NCI-H1436 (cell line): Measurements from ENCODE around the gene R3HDM4.
"Not testable (repeated sequence)": the region's sequence is repeated elsewhere in the genome, so short reads cannot be mapped to it uniquely, and the experiment has no call there.

Experiments used
- DNase-seq: peaks from one replicate; lab custom pipeline; 2025; lab: John Stamatoyannopoulos, UW

R3HDM4 gene

DNA sequence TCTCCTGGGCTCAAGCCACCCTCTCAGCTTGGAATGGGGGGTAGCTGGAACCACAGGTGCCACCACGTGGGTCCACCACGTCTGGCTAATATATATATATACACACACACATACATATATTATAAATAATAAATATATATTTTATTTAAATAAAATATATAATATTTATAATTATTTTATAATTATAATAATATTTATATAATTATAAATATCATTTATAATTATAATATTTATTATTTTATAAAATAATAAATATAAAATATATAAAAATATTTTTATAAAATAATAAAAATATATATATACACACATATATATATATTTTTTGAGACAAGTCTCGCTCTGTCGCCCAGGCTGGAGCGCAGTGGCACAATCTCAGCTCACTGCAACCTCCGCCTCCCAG, 58.5 kb downstream of the R3HDM4 start:
- no peak for DNase-seq

DNA sequence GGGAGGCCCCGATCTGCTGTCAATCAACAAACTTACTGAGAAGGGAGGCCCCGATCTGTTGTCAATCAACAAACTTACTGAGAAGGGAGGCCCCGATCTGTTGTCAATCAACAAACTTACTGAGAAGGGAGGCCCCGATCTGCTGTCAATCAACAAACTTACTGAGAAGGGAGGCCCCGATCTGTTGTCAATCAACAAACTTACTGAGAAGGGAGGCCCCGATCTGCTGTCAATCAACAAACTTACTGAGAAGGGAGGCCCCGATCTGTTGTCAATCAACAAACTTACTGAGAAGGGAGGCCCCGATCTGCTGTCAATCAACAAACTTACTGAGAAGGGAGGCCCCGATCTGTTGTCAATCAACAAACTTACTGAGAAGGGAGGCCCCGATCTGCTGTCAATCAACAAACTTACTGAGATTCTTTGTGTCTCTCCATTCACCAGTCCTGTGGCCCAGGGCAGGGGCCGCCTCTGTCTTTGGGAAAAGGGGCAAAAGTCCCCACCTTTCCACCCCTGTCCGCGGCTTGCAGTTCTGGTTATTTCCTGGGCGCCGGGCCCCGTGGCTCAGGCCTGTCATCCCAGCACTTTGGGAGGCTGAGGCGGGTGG, 59.3 kb downstream of the R3HDM4 start:
- DNase-seq = not testable (repeated sequence)

DNA sequence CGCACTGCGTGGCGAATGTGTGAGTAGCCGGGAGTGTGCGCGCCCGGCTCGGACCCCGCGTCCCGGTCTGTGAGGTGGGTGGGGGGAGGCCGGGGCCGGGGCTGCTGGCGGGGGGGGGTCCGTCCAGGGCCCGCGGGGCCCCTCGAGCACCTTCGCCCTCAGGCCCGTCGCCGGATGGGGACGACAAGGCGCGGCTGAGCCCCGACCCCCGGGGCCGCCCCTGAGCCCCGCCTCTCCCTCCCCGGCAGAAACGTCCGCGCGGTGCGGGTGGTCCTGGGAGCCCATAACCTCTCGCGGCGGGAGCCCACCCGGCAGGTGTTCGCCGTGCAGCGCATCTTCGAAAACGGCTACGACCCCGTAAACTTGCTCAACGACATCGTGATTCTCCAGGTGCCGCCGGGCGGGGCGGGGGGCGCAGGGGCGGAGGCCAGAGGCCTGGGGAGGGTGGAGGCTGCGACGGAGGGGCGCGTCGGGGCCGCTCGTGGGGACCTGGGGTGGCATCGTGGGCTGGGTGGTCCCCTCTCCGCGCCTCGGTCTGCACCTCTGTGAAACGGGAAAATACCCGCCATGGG, 59.9 kb downstream of the R3HDM4 start:
- DNase-seq = no peak

DNA sequence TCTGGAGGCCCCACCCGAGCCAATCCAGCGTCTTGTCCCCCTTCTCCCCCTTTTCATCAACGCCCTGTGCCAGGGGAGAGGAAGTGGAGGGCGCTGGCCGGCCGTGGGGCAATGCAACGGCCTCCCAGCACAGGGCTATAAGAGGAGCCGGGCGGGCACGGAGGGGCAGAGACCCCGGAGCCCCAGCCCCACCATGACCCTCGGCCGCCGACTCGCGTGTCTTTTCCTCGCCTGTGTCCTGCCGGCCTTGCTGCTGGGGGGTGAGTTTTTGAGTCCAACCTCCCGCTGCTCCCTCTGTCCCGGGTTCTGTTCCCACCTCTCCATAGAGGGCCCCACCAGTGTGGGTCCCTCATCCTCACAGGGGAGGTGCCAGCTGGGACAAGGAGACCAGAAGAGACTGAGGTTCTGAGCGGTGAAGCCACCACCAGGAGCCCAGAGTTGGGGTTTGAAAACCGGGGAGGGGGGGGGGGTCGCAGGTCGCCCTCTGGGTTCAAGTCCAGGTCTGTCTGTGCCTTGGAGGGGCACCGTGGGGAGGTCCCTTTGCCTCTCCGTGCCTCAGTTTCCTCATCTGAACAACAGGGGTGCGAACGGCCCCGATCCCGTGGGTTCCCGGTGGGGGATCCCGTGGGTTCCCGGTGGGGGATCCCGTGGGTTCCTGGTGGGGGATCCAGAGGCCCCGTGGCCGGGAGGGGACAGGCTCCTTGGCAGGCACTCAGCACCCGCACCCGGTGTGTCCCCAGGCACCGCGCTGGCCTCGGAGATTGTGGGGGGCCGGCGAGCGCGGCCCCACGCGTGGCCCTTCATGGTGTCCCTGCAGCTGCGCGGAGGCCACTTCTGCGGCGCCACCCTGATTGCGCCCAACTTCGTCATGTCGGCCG, 60.6 kb downstream of the R3HDM4 start, which contains the start of gene ELANE:
Gene ELANE (plus strand): TSS at position 168 of the 878 bp plus-strand sequence. CDS start 26 bp downstream, at position 194.
- no peak for DNase-seq

DNA sequence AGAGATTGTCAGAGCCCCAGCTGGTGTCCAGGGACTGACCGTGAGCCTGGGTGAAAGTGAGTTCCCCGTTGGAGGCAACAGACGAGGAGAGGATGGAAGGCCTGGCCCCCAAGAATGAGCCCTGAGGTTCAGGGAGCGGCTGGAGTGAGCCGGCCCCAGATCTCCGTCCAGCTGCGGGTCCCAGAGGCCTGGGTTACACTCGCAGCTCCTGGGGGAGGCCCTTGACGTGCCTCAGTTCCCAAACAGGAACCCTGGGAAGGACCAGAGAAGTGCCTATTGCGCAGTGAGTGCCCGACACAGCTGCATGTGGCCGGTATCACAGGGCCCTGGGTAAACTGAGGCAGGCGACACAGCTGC, 62.1 kb downstream of the R3HDM4 start:
- DNase-seq = no peak

DNA sequence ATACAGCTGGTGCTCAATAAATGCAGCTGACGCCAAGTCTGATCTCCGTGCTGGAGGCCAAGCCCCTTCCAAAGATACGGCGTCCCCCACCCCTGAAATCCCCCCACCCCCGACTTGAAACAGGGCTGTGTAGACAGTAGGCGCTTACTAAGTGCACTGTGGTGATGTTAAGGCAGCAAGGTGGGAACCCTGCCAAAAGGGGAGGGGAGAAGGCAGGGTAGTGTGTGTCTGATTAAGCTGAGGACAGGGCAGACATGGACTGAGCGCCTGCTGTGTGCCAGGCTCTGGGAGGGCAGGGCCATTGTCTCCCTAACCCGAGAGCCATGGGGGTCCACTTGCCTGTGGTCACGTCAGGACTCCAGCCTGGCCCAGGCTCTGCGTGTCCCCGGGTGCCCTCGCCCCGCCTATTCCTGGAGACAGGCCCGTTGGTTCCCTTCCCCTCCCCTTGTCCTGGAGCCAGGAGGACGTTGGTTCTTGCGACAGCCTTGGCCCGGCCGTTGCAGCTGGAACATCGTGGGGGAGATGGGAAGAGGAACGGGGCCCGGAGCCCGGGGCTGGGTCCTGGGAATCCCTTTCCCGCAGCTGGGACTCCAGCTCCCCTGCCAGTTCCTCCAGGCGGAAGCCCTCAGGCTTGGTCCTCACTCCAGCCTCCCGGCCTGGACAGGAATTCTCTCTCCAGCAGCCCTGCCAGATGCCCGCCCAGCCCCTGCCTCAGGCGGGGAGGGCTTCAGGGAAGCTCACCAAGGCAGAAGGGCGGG, 62.6 kb downstream of the R3HDM4 start:
- no peak for DNase-seq

DNA sequence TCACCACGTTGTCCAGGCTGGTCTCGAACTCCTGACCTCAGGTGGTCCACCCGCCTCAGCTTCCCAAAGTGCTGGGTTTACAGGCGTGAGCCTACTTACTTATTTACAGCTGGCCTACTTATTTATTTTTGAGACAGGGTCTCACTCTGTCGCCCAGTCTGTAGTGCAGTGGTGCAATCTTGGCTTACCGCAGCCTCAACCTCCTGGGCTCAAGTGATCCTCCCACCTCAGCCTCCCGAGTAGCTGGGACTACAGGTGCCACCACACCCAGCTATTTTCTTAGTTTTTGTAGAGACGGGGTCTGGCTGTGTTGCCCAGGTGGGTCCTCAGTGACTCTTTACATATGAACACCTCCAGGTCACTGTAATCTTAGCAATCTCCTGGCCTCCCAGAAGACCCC, 63.8 kb downstream of the R3HDM4 start:
- not testable (repeated sequence) for DNase-seq

DNA sequence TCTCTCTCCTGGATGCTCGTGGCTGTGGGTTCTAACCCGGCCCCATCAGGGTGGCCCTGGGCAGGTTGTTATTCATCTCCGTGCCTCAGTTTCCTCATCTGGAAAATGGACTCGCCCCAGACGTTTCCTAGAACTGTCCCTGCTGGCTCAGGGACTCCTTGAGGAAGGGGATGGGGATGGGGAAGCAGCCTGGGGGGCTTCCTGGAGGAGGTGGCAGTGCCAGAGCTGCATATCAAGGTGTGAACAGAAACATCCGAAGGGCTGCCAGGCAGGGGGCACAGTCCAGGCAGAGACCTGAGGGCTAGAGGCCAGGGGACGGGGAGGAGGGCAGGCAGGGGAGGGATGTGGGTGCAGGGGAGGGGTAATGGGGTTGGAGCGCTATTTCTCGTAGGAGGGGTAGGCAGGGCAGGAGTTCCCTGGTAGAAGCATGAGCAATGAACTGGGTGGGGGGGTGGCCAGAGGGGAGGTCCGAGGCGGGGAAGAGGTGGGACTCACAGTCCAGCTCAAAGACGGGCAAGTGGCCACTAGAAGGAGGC, 64.6 kb downstream of the R3HDM4 start:
- DNase-seq = no peak
